ENCODE measurements around the gene FRMD4A.

The FRMD4A gene

DNA sequence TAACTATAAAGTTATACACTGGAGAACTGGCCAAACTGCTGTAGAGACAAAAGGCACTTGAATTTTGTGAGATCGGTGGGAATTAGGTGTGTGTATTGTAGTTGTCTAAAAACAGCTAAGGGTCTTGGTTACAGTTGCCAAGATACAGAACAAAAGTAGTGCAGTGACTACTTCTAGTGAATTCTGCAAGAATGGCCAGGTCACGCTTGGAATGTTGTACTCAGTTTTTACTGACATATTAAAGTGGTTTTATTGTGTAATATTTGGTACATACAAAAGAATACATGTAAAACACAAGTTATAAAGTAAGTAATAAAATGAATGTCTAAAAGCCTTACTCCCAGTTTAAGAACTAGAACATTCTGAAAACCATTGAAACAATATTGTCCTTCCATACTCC, 701.6 kb downstream of the FRMD4A start:
- TF ChIP-seq MYC (IDR thresholded peaks at IDR 0.05; ENCODE audit: low read depth, low read length) (no peak), POLR2A (IDR thresholded peaks at IDR 0.05; ENCODE audit: extremely low read depth, insufficient read length) (no peak)
- TF ChIP-seq, protein P1, sequence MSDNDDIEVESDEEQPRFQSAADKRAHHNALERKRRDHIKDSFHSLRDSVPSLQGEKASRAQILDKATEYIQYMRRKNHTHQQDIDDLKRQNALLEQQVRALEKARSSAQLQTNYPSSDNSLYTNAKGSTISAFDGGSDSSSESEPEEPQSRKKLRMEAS (IDR thresholded peaks at IDR 0.05; ENCODE audit: low read depth, low read length), result no peak
- TF ChIP-seq, protein P2, sequence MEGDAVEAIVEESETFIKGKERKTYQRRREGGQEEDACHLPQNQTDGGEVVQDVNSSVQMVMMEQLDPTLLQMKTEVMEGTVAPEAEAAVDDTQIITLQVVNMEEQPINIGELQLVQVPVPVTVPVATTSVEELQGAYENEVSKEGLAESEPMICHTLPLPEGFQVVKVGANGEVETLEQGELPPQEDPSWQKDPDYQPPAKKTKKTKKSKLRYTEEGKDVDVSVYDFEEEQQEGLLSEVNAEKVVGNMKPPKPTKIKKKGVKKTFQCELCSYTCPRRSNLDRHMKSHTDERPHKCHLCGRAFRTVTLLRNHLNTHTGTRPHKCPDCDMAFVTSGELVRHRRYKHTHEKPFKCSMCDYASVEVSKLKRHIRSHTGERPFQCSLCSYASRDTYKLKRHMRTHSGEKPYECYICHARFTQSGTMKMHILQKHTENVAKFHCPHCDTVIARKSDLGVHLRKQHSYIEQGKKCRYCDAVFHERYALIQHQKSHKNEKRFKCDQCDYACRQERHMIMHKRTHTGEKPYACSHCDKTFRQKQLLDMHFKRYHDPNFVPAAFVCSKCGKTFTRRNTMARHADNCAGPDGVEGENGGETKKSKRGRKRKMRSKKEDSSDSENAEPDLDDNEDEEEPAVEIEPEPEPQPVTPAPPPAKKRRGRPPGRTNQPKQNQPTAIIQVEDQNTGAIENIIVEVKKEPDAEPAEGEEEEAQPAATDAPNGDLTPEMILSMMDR (IDR thresholded peaks at IDR 0.05; ENCODE audit: low read depth, low read length), result no peak
- DNase-seq (ENCODE audit: low read depth), result no peak
- no peak overlapping the region for H3K4me3 ChIP-seq (ENCODE audit: low read depth, low read length)

DNA sequence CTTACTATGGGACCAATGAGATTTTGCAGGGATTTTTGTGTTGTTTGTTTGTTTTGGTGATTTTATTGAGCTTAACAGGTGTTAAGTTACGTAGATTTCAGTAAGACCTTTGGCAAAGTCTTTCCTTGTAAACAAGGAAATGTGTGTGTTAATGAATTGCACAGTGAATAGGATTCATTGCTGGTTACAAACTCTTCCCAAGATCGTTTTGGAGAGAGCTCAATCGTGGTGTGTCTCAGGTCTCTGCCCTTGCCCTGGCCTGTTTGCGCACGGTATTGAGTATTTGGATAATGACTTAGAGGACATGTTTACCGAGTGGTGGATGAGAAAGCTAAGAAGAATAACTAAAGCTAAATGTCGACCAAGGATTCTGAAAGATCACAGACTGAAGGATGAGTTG, 702.1 kb downstream of the FRMD4A start:
- TF ChIP-seq POLR2A (IDR thresholded peaks at IDR 0.05; ENCODE audit: extremely low read depth, insufficient read length) (no peak), MYC (IDR thresholded peaks at IDR 0.05; ENCODE audit: low read depth, low read length) (no peak)
- TF ChIP-seq, protein P2 (IDR thresholded peaks at IDR 0.05; ENCODE audit: low read depth, low read length), result no peak
- TF ChIP-seq, protein P1 (IDR thresholded peaks at IDR 0.05; ENCODE audit: low read depth, low read length), result no peak
- H3K4me3 ChIP-seq (ENCODE audit: low read depth, low read length), result no peak overlapping the region
- DNase-seq (ENCODE audit: low read depth), result no peak

DNA sequence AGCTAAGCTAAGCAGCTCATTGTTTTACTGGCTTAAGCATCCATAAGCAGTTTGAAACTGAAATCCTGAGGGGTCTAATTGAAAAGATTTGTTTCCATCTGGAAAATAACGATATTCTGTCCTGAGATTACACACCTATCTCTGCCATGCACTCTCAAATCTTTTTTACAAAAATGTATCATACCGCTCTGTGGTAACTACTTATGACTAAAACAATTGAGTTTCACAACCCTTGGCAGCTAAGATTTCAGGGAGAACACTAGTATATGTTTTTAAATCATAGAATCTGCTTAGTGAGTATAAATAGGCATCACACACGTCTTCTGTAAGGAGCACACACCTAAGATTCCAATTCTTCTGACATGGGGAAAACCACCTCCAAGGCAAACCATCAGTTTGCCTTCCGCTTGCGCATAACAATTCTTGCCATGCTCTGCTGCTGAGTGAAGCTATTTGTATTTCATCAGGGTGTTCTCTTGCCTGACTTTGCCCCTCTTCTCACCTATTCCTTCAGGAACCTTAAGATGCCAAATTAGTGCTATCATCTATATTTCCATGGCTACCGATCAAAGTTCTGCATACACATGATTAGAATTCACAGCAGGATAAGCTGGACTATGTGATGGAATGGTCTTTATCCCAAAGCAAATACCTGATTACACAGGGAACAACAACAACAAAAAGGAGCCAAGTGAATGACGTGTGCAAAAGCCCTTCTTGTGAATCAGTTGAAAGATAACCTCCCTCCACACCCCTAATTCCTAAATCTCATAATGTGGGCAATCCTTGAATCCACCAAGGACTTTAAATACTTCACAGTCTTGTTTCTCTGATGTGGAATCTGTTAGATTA, 703.0 kb downstream of the FRMD4A start:
- TF ChIP-seq, protein P1 (IDR thresholded peaks at IDR 0.05; ENCODE audit: low read depth, low read length), result no peak
- no peak for TF ChIP-seq MYC (IDR thresholded peaks at IDR 0.05; ENCODE audit: low read depth, low read length)
- TF ChIP-seq POLR2A (IDR thresholded peaks at IDR 0.05; ENCODE audit: extremely low read depth, insufficient read length), result no peak
- TF ChIP-seq, protein P2 (IDR thresholded peaks at IDR 0.05; ENCODE audit: low read depth, low read length), result no peak
- DNase-seq (ENCODE audit: low read depth), result no peak
- no peak overlapping the region for H3K4me3 ChIP-seq (ENCODE audit: low read depth, low read length)

DNA sequence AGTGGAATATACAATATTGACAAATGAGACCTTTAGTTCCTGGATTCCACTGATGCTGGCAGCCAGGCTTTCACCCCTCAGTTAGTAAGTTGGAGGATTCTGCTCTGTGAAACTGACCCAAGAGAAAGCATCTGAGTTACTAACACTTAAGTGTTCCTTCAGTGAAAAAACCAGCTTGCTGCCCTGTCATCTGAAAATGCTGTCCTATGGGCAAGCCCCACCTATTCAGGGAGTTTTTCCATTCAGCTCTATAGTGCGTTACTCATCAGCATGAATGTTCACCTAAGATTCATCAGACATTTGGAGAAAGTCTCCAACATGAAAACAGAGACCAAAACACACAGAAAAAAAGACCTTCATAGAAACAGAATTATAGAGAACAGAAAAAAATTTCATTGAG, 706.1 kb downstream of the FRMD4A start:
- TF ChIP-seq, protein P2 (IDR thresholded peaks at IDR 0.05; ENCODE audit: low read depth, low read length), result no peak
- TF ChIP-seq, protein P1 (IDR thresholded peaks at IDR 0.05; ENCODE audit: low read depth, low read length), result no peak
- TF ChIP-seq MYC (IDR thresholded peaks at IDR 0.05; ENCODE audit: low read depth, low read length), result no peak
- no peak for TF ChIP-seq POLR2A (IDR thresholded peaks at IDR 0.05; ENCODE audit: extremely low read depth, insufficient read length)
- no peak for DNase-seq (ENCODE audit: low read depth)
- no peak overlapping the region for H3K4me3 ChIP-seq (ENCODE audit: low read depth, low read length)

DNA sequence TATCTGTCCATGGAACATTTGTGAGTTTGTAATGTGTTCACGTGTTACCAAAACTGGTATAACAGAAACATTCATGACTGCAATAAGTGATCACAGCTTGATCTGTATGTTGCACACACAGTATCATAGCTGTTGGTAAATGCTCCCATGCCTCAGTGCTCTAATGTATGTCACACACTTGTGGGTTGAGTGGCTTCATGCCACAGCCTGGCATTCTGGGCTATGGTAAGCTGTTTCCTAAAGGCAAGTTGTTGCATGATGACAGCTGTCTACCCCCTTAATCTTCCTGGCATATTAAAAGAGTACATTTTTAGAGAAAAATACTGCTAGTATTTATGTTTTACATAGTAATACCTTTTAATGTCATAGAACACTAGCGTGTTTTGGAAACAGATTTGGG, 708.8 kb downstream of the FRMD4A start:
- no peak overlapping the region for H3K4me3 ChIP-seq (ENCODE audit: low read depth, low read length)
- TF ChIP-seq, protein P2 (IDR thresholded peaks at IDR 0.05; ENCODE audit: low read depth, low read length), result no peak
- TF ChIP-seq, protein P1 (IDR thresholded peaks at IDR 0.05; ENCODE audit: low read depth, low read length), result no peak
- TF ChIP-seq MYC (IDR thresholded peaks at IDR 0.05; ENCODE audit: low read depth, low read length) (no peak), POLR2A (IDR thresholded peaks at IDR 0.05; ENCODE audit: extremely low read depth, insufficient read length) (no peak)
- DNase-seq (ENCODE audit: low read depth), result no peak

Measured in NB4 (cell line).